Mesothelial cell of epicardium (in vitro differentiated cells): ENCODE results near the gene LRRC73. TPM values are rescaled to one million over a fixed set of nuclear protein-coding genes. Genes with fewer than 3 reads are reported as not detected.
"Not testable (repeated sequence)": the region's sequence is repeated elsewhere in the genome, so short reads cannot be mapped to it uniquely, and the experiment has no call there.

Source experiments
- DNase-seq, 2 experiments: peaks; one replicate each; pipeline ENCODE4 v3.0.0; 2021; ENCODE audit warnings: low spot score in 2 of 2; ENCODE audit not compliant: unreplicated experiment in 2 of 2
- H3K27ac Mint-ChIP-seq: 2 replicates; pipeline ENCODE4 v1.8.0; 2021; ENCODE audit warnings: mixed read lengths
- H3K27me3 Mint-ChIP-seq: 2 replicates; pipeline ENCODE4 v1.8.0; 2021; ENCODE audit warnings: low read depth, mixed read lengths
- H3K36me3 Mint-ChIP-seq: 2 replicates; pipeline ENCODE4 v1.8.0; 2021; ENCODE audit warnings: mixed read lengths
- H3K4me1 Mint-ChIP-seq: 2 replicates; pipeline ENCODE4 v1.8.0; 2021; ENCODE audit warnings: mixed read lengths
- H3K4me3 Mint-ChIP-seq: 2 replicates; pipeline ENCODE4 v1.8.0; 2021; ENCODE audit warnings: mild to moderate bottlenecking, moderate library complexity, mixed read lengths
- H3K9me3 Mint-ChIP-seq: 2 replicates; pipeline ENCODE4 v1.8.0; 2021; ENCODE audit warnings: mixed read lengths
- total RNA-seq: library from RNA; stranded (reverse); gene quantifications from 3 replicates; pipeline ENCODE4 v1.2.1, GENCODE V29; 2021
- TF ChIP-seq, protein P1 (sequence below): fragments of 200-600 bp; sonication (generic); IDR thresholded peaks from one replicate; pipeline ENCODE4 v1.5.0; 2021; ENCODE audit warnings: antibody characterized with exemption; ENCODE audit not compliant: unreplicated experiment

Gene LRRC73
- total RNA-seq, 1 donor from 2014 or later, result 0.60 TPM

- Mint-ChIP-seq H3K27ac (no peak overlapping the region), H3K9me3 (no peaks in the 10 kb centered on the region), H3K4me1 (no peaks in the 10 kb centered on the region), H3K36me3 (no peaks in the 10 kb centered on the region), H3K27me3 (peaks cover 25% of the 10 kb centered on the region), H3K4me3 (no peak overlapping the region)
- DNase-seq, result no peak
- TF ChIP-seq, protein P1, sequence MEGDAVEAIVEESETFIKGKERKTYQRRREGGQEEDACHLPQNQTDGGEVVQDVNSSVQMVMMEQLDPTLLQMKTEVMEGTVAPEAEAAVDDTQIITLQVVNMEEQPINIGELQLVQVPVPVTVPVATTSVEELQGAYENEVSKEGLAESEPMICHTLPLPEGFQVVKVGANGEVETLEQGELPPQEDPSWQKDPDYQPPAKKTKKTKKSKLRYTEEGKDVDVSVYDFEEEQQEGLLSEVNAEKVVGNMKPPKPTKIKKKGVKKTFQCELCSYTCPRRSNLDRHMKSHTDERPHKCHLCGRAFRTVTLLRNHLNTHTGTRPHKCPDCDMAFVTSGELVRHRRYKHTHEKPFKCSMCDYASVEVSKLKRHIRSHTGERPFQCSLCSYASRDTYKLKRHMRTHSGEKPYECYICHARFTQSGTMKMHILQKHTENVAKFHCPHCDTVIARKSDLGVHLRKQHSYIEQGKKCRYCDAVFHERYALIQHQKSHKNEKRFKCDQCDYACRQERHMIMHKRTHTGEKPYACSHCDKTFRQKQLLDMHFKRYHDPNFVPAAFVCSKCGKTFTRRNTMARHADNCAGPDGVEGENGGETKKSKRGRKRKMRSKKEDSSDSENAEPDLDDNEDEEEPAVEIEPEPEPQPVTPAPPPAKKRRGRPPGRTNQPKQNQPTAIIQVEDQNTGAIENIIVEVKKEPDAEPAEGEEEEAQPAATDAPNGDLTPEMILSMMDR, result no peak
Measured at GRCh38 chr6:43464337-43464736, 45.8 kb downstream of the LRRC73 start.

- Mint-ChIP-seq H3K27ac (no peak overlapping the region), H3K4me1 (peaks cover 2% of the 10 kb centered on the region), H3K27me3 (peaks cover 32% of the 10 kb centered on the region), H3K4me3 (no peak overlapping the region), H3K36me3 (no peaks in the 10 kb centered on the region), H3K9me3 (no peaks in the 10 kb centered on the region)
- DNase-seq, result no peak
- TF ChIP-seq, protein P1, result no peak
Measured at GRCh38 chr6:43461936-43462335, 48.2 kb downstream of the LRRC73 start.

- H3K4me3 Mint-ChIP-seq, result no peak overlapping the region
- no peak for DNase-seq
- TF ChIP-seq, protein P1, result no peak
- H3K4me1 Mint-ChIP-seq, result peaks cover 10% of the 10 kb centered on the region
- no peaks in the 10 kb centered on the region for H3K9me3 Mint-ChIP-seq
- peaks cover 46% of the 10 kb centered on the region for H3K27me3 Mint-ChIP-seq
- no peaks in the 10 kb centered on the region for H3K36me3 Mint-ChIP-seq
- no peak overlapping the region for H3K27ac Mint-ChIP-seq
Measured at GRCh38 chr6:43460032-43460431, 50.1 kb downstream of the LRRC73 start.

- no peak for DNase-seq
- peaks cover 10% of the 10 kb centered on the region for H3K4me1 Mint-ChIP-seq
- H3K36me3 Mint-ChIP-seq, result no peaks in the 10 kb centered on the region
- no peak overlapping the region for H3K27ac Mint-ChIP-seq
- no peaks in the 10 kb centered on the region for H3K9me3 Mint-ChIP-seq
- TF ChIP-seq, protein P1, result no peak
- peaks cover 51% of the 10 kb centered on the region for H3K27me3 Mint-ChIP-seq
- H3K4me3 Mint-ChIP-seq, result no peak overlapping the region
Measured at GRCh38 chr6:43459535-43459934, 50.6 kb downstream of the LRRC73 start.

GRCh38 chr6:43458154-43458553, 52.0 kb downstream of the LRRC73 start:
- Mint-ChIP-seq H3K27me3 (peaks cover 55% of the 10 kb centered on the region), H3K4me1 (peaks cover 16% of the 10 kb centered on the region)
- not testable (repeated sequence) for H3K27ac Mint-ChIP-seq, H3K9me3 Mint-ChIP-seq, H3K36me3 Mint-ChIP-seq, H3K4me3 Mint-ChIP-seq, DNase-seq

GRCh38 chr6:43457643-43458042, 52.5 kb downstream of the LRRC73 start:
- Mint-ChIP-seq H3K4me3 (no peak overlapping the region), H3K36me3 (peaks cover 1% of the 10 kb centered on the region), H3K4me1 (peaks cover 16% of the 10 kb centered on the region), H3K27ac (no peak overlapping the region), H3K9me3 (no peaks in the 10 kb centered on the region), H3K27me3 (peaks cover 51% of the 10 kb centered on the region)
- TF ChIP-seq, protein P1, result no peak
- DNase-seq, result no peak

Other genes starting within 250 kb of the LRRC73 start
- not detected in 3 replicates for gene SLC22A7, start 212.1 kb downstream of the LRRC73 start, total RNA-seq
- 2.2 to 3.4 TPM (median 2.9 TPM) in 3 replicates for gene CRIP3, start 201.5 kb downstream of the LRRC73 start, total RNA-seq
- 26.9 to 29.0 TPM (median 28.1 TPM) in 3 replicates for gene ZNF318, start 140.7 kb downstream of the LRRC73 start, total RNA-seq
- gene ABCC10, start 82.8 kb downstream of the LRRC73 start, total RNA-seq, result 55.8 to 60.2 TPM (median 60.1 TPM) in 3 replicates
- 3.5 to 4.7 TPM (median 4.1 TPM) in 3 replicates for gene DLK2, start 54.8 kb downstream of the LRRC73 start, total RNA-seq
- 45.9 to 52.7 TPM (median 49.7 TPM) in 3 replicates for gene TJAP1, start 32.8 kb downstream of the LRRC73 start, total RNA-seq
- 107 to 112 TPM (median 111 TPM) in 3 replicates for gene YIPF3, start 6.6 kb upstream of the LRRC73 start, total RNA-seq
- 39.5 to 43.4 TPM (median 41.3 TPM) in 3 replicates for gene POLR1C, start 6.7 kb upstream of the LRRC73 start, total RNA-seq
- 58.1 to 62.6 TPM (median 58.7 TPM) in 3 replicates for gene XPO5, start 65.7 kb upstream of the LRRC73 start, total RNA-seq
- gene POLH, start 65.8 kb upstream of the LRRC73 start, total RNA-seq, result 16.3 to 21.8 TPM (median 18.9 TPM) in 3 replicates
- 76.5 to 78.0 TPM (median 77.6 TPM) in 3 replicates for gene GTPBP2, start 118.9 kb upstream of the LRRC73 start, total RNA-seq
- gene MAD2L1BP, start 125.5 kb upstream of the LRRC73 start, total RNA-seq, result 23.4 to 24.4 TPM (median 23.6 TPM) in 3 replicates
- 0.80 to 0.88 TPM (median 0.82 TPM) in 3 replicates for gene RSPH9, start 134.7 kb upstream of the LRRC73 start, total RNA-seq
- 41.4 to 46.6 TPM (median 46.0 TPM) in 3 replicates for gene MRPS18A, start 177.4 kb upstream of the LRRC73 start, total RNA-seq